HG03064 (cell line): Measurements from ENCODE around the gene LSM11.
"Not testable (repeated sequence)": the region's sequence is repeated elsewhere in the genome, so short reads cannot be mapped to it uniquely, and the experiment has no call there.

Experiments used
- ATAC-seq: cut with Tn5 transposase; IDR thresholded peaks from one replicate; pipeline ENCODE4 v1.9.1; 2021; ENCODE audit warnings: low read depth; ENCODE audit not compliant: unreplicated experiment

The LSM11 gene

DNA sequence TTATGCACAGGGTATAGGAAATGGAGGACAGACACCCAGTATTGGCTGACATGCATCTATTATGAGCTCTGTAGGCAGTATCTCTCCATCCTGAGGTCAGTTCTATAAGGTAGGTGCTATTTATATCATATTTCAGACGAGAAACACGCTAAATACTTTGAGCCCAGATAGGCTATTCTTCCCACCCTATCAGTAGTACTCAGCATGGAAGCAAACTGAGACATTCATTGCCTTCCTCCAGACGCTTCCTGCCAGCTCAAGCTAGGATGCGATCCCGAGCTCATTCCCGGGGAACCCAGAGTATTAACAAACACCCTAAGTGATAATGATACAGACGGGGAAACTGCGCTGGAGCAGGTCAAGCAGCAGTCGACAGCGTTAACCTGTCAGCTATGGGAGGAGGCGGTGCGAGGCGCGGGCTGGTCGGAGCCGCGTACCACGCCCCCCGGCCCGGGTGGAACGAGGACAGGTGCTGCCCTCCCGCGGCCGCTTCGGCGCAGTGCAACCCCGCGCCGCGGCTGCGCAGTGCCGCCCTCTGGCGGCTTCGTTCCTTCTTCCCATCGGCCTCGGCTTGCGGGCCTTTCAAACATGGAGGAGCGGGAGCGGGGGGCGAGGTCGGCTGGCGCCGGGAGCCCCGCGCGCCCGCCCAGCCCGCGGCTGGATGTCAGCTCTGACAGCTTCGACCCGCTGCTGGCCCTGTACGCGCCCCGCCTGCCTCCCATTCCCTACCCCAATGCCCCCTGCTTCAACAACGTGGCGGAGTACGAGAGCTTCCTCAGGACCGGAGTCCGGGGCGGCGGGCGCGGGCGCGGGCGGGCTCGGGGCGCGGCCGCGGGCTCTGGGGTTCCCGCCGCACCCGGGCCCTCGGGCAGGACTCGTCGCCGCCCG is at the start of gene LSM11:
TSS of gene LSM11 (plus strand) at position 550 of the 888 bp plus-strand sequence. CDS start at position 589, 39 bp downstream.
- ATAC-seq: peak; percentile 95

DNA sequence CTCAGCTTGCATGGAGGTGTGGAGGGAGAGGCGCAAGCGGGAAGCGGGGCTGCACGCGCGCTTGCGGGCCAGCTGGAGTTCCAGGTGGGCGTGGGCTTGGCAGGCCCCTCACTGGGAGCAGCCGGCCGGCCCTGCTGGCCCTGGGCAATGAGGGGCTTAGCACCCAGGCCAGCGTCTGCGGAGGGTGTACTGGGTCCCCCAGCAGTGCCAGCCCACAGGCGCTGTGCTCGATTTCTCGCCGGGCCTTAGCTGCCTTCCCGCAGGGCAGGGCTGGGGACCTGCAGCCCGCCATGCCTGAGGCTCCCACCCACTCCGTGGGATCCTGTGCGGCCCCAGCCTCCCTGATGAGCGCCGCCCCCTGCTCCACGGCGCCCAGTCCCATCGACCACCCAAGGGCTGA is 49.7 kb upstream of the LSM11 start:
- ATAC-seq: not testable (repeated sequence)

DNA sequence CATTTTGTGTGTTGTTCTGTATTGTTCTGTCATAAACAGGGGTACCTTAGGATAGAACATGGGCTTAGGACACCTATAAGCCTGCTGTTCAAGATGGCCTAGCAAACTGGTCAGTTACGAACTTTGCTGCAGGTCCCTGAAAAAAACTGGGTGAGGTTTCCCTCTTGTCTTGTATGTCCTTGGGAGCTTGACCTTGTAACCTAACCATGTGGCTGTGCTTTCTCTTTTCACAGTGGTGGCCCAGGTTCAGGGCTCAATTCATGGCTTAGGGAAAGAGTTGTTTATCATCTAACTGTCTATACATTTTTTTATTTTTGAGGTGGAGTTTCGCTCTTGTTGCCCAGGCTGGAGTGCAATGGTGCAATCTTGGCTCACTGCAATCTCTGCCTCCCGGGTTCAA is 47.4 kb upstream of the LSM11 start:
- ATAC-seq: not testable (repeated sequence)

DNA sequence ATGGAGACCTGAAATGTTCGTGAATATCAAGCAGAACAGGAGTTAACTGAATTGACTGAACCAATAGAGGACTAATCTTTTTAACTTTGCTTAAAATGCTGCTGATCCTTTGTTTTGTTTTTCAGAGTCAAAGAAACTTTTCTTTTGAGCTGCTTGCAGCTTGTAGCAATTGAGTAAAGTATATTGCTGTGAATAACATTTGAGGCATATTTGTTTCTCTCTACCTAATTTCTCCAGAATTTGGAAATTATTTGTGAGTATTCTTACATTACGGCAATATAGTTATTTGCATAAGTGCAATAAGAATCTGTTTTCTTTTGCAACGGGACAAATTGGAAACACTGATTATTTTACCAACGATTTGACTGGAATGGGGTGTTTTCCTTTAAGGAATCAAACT is 44.8 kb upstream of the LSM11 start:
- ATAC-seq: not testable (repeated sequence)

DNA sequence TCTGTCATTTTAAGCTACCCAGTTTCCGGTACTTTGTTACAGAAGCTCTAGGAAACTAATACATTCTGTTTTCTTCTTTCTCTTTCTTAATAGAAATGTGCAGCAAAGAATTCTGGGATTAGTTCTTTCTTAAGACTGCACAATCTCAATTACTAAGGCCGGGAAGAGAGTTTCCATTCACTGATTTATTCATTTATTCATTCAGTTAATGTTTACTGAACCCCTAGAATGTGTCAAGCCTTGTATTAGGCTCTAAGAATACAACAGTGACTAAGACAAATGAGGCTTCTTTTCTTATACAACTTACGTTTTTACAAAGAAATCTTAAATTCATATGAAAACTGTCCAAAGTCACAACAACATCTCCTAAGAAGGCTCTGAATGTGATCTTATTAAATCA is 39.8 kb upstream of the LSM11 start:
- ATAC-seq: no peak

DNA sequence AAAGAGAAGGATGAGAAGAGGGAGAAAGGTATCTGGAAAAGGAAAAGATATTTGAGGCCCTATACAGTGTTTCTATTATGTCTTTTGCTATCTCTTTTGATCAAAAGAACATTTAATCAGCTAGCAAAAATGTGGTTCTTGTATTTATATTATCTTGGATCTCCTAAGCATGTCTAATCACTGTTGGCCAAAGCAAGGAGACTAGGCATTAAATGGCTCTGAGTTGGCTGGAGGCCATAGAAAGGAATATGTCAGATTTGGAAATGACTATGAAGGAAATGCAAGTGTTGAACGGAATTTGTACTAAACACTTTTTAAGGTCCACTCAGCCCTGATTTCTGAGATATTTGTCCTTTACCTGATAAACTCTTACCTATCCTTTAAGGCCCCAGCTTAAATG is 34.6 kb upstream of the LSM11 start:
- no peak for ATAC-seq

DNA sequence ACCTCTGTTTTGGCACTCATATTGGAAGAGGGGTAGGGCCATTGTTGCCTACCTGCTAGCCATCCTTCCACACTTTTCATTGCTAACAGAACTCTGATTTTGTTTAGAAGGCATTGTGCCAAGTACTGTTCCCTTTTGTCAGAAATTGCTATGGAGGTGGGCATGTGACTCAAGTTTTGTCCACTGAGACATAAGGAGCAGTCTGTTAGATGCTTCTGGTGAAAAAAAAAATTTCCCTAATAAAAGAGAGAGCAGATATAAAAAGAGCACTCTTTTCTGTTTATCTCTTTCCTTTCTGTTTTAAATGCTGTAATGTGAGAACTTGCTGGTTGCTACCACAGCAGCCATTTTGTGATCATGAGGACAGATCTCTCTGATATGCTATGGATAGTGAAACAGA is 34.2 kb upstream of the LSM11 start:
- no peak for ATAC-seq

DNA sequence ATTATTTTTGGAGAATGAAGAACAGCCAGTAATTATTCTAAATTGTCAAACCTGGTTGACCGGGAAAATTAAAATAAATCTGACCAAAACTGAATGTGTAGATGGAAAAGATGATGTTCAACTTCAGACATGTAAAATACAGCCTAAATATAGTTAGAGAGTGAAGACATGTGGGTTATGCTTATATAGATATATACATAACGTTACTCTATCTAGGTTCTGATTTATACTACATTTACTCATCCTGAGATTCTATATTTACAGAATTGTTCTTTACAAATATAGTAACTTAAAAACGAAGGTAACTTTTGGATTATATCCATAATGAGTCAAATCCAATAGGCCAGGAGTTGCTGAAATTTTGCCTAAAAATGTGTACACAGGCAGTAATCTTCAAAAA is 33.1 kb upstream of the LSM11 start:
- no peak for ATAC-seq

DNA sequence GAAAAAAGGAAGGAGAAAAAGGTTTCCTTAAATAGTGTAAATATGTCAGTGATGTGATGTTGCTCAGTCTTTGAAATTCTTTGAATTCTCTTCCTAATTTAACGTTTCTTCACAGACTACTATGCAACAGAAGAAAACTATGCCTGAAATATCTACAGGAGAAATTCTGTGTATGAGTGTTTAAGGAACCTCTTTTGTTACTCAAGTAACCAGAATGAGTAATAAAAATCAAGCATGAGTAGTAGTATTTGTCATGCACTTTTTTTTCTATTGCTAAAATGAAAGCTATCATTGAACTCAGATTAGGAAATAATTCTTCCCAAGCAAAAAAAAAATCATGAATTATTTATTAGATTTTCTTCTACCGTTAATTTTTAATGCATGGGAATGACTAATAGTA is 32.6 kb upstream of the LSM11 start:
- ATAC-seq: no peak

DNA sequence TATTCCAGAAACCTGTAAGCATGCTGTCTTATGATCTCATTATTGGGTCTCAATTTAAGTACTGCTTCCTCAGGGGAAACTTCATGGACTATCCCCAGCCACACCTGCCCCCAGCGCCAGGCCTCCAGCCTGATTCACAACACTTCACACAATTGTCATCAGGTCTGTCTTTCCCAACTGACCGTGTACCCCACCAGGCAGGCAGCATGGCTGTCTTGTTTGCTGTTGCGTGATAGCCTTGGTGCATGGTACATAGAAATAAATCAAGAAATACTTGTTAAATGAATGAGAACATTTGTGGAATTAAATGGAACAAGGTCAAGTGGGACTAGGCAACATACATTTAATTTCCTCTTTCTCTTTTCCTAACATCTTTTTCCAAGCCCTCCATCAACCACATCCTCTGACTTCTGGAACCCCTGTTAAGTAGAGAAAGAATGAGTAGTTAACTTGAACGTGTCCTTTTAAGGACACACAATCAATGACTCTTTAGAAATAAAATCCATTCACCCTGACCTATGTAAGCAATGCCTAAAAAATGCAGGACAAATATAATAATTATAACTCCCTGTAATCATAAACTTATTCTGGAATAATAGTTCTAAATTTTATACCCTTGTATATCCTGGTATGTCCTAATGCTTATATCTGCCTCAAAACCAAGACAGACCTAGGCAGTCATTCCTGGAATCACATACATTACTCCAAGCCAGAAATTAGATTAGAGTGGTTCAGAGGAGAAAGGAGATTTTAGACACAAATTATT is 29.5 kb upstream of the LSM11 start:
- ATAC-seq: no peak

DNA sequence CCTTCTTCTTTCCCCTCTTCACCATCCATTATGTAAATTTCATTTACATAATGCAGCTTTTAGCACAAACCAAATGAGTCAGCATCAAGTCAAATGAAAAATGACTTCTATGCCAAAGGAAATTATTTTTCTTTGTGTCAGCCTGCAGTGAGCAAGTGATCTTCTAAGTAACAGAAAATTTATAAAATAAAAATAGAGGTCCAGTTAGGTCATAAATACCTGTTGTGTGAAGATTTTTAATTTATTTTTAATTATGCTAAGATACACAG is 29.0 kb upstream of the LSM11 start:
- ATAC-seq: no peak

DNA sequence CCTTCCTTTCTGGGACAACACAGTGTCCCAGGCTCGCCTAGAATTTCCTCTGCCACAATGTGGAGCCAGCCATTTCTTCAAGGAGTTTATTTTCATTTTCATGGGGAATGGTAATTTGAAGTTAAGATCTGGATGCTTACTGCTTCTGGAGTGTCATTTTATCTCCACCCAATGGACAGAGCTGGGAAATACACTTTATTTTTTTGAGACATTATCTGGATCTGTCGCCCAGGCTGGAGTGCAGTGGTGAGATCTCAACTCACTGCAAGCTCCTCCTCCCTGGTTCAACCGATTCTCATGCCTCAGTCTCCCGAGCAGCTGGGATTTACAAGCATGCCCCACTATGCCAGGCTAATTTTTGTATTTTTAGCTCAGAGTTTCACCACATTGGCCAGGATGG is 25.0 kb upstream of the LSM11 start:
- ATAC-seq: no peak

DNA sequence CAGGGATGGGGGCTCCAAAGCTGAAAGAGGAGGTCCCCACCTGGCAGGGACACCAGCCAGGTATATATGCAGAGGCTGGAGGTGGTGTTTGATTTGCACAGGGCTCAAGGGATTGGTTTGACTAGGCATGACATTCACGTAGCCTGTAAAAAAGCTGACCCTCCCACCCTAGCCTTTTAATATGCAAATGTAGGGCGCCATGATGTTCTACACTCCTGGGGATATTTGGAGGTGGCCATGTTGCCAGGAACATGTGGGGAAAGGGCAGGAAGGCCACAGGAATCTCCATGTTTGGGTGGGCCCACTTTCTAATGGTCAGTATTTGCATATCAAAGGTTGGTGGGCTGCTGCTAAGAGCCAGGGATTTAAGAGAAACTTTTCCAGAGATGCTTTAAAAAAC is 24.3 kb upstream of the LSM11 start:
- ATAC-seq: no peak

DNA sequence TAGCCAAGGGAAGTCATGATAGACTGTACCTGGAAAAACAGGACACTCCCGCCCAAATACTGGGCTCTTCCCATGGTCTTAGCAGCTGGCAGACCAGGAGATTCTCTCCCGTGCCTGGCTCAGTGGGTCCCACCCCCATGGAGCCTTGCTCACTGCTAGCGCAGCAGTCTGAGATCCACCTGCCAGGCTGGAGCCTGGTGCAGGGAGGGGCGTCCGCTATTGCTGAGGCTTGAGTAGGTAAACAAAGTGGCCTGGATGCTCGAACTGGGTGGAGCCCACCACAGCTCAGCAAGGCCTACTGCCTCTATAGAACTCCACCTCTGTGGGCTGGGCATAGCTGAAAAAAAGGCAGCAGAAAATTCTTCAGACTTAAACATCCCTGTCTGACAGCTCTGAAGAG is 22.4 kb upstream of the LSM11 start:
- ATAC-seq: no peak

DNA sequence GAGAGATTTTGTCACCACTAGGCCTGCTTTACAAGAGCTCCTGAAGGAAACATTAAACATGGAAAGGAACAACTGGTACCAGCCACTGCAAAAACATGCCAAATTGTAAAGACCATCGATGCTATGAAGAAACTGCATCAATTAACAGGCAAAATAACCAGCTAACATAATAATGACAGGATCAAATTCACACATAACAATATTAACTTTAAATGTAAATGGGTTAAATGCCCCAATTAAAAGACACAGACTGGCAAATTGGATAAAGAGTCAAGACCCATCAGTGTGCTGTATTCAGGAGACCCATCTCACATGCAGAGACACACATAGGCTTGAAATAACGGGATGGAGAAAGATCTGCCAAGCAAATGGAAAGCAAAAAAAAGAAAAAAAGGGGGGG is 20.6 kb upstream of the LSM11 start:
- not testable (repeated sequence) for ATAC-seq

DNA sequence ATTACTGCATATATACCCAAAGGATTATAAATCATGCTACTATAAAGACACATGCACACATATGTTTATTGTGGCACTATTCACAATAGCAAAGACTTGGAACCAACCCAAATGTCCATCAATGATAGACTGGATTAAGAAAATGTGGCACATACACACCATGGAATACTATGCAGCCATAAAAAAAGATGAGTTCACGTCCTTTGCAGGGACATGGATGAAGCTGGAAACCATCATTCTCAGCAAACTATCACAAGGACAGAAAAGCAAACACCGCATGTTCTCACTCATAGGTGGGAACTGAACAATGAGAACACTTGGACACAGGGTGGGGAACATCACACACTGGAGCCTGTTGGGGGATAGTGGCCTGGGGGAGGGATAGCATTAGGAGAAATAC is 16.9 kb upstream of the LSM11 start:
- ATAC-seq: not testable (repeated sequence)

DNA sequence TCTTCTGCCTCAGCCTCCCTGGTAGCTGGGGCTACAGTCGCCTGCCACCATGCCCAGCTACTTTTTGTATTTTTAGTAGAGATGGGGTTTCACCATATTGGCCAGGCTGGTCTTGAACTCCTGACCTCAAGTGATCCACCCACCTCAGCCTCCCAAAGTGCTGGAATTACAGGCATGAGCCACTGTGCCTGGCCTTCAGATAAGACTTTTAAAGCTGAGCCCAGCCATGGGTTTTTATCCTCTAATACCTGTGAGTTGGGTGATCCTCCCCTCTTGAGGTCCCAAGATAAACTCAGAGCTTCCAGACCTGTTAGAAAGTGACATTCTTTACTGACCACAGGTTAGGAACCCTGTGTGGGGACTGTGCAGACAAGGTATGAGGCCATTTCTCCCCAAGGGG is 15.7 kb upstream of the LSM11 start:
- not testable (repeated sequence) for ATAC-seq

DNA sequence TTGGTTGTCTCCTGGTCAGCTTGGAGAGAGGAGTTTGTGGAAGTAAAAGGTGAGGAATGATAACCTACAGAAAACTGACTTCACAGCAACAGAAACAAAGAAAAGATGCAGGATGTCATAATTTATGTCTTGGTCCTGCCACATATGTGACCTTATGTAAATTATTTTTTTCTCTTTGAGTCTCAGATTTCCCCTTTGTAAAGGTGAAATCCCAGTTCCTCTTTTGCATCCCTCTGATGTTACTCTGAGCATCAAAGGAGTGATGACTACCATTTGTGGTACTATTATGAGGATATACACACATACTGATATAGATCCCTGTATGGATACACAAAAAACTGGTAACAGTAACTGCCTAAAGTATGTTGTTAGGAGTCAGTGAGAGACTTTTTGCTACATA is 13.7 kb upstream of the LSM11 start:
- ATAC-seq: peak; percentile 69

DNA sequence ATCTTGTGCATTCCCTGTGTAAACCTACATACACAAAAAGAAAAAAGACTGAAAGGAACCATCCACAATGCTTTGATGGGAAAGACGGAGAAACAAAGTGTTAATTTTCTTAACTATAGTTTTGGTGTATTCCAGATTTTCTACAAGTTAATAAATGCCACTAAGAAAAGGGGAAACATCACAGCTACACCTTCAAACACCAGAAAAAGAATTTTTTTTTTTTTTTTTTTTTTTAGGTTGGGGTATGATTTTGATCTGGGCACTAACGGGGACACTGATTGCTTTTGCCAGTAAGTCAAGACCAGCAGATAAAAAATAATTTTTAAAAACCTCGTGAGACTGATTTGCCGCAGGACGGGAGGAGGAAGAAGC is 12.6 kb upstream of the LSM11 start:
- no peak for ATAC-seq

DNA sequence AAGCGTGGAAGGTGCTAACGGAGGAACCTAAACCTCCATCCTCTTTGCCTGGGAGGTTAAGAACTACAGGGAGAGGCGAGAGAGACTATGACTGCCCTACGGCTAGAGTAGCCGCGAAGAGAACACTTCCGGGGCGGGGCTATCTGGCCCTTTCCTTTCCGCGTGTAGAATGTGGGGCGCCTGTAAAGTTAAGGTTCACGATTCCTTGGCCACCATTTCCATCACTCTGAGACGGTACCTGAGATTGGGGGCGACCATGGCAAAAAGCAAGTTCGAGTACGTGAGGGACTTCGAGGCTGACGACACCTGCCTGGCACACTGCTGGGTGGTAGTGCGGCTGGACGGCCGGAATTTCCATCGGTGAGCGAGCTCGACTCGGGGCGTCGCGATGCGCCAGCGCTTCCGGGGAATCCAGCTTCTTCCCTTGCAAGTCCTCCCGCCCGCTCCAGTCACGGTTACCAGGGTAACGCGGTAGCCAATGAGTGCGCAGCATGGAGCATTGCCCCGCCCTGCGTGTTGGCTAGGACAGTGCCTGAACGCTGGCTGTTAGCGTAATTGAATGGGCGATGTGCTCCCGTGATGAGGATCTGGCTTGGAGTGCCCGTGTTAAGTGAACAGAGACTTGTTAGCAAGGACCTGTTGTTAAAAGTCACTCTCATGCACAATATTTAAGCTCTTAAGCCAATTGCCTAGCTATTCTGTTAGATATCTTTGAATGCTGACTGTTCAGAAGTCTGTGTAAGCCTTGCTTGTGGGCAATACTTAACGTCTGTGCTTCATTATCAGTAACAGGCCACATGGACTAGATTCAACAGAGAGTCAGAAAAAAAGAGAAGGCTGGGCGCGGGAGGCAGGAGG is 12.0 kb upstream of the LSM11 start, which contains the start of gene THG1L:
TSS of gene THG1L (plus strand) at position 149 of the 858 bp plus-strand sequence. CDS start at position 170, 21 bp downstream.
- peak; percentile 94 for ATAC-seq

DNA sequence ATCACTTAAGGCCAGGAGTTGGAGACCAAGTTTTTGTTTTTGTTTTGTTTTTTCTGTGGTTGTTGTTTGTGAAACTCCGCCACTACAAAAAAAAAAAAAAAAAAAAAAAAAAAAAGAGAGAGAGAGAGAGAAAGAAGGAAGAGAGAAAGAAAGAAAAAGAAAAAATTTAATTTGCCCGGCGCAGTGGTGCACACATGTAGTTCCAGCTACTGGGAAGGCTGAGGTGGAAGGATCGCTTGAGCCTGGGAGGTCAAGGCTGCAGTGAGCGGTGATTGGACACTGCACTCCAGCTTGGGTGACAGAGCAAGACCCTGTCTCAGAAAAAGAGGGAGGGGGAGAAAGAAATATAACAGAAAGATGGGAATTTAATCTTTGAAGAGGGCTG is 11.4 kb upstream of the LSM11 start:
- no peak for ATAC-seq
